Right lobe of liver (tissue), 4 donors: Measurements from ENCODE around the gene C20orf204.

Experiments
- CTCF ChIP-seq, 4 donors: fragments of 200-600 bp in 3 of 4; fragments of 450-650 bp in 1 of 4; IDR thresholded peaks; one replicate each; pipeline versions ENCODE4 v1.5.1 to v1.8.0; 2016 to 2022; ENCODE audit warnings: antibody characterized with exemption in 4 of 4, mild to moderate bottlenecking in 2 of 4
- POLR2A ChIP-seq: fragments of 450-650 bp; IDR thresholded peaks from one replicate; pipeline ENCODE4 v1.6.1; 2017; ENCODE audit warnings: antibody characterized with exemption, mild to moderate bottlenecking
- donor health status: DM: no; HTN: no; CAD: no.
- donor health status: DM: no; HTN: no; CAD: no.
- donor health status: DM: no; HTN: yes; CAD: no.

GRCh38 chr20:64029293-64030117 lies 6.5 kb upstream of the C20orf204 start:
- TF ChIP-seq CTCF (IDR thresholded peaks at IDR 0.05) (no peak), POLR2A (no peak)
